Measurements from ENCODE around the gene PYY.

GRCh38 chr17:43992641-43993040, 38.9 kb upstream of the PYY start:
- TF ChIP-seq CTCF (IDR thresholded peaks at IDR 0.05; ENCODE audit: low read length) (no peak), EZH2phosphoT487 (IDR thresholded peaks at IDR 0.05; ENCODE audit: low read length) (no peak), EZH2 (optimal IDR thresholded peaks at IDR 0.05; ENCODE audit: low read depth, low read length) (no peak)
